Activated CD8-positive, alpha-beta memory T cell treated with anti-CD3 and anti-CD28 coated beads, Interleukin-2, amount 50 U/mL, for 1 hour (primary cell): ENCODE results near the gene MRPL10.
A peak's percentile ranks its signal among the peaks of the same experiment; 100 is the strongest.

ENCODE experiments used
- DNase-seq: peaks from one replicate; pipeline ENCODE4 v3.0.0-alpha.2; 2020; ENCODE audit errors: extremely low read depth

MRPL10 gene

GRCh38 chr17:47840001-47840741 lies 8.8 kb upstream of the MRPL10 start:
- no peak for DNase-seq

- DNase-seq = no peak
These were observed 7.7 kb upstream of the MRPL10 start for GRCh38 chr17:47839071-47839470.

GRCh38 chr17:47838636-47839035 lies 7.3 kb upstream of the MRPL10 start:
- DNase-seq = no peak

- no peak for DNase-seq
These were observed 6.2 kb upstream of the MRPL10 start for GRCh38 chr17:47837401-47838039.

GRCh38 chr17:47836601-47837000 lies 5.3 kb upstream of the MRPL10 start:
- DNase-seq = no peak

- DNase-seq = no peak
These were observed 3.4 kb upstream of the MRPL10 start for GRCh38 chr17:47834756-47835155.

- DNase-seq = no peak
These were observed 590 bp upstream of the MRPL10 start for GRCh38 chr17:47831934-47832327.

- no peak for DNase-seq
These were observed 842 bp downstream of the MRPL10 start for GRCh38 chr17:47830396-47831002.

GRCh38 chr17:47829870-47830269 lies 1.5 kb downstream of the MRPL10 start:
- peak; percentile 38 for DNase-seq

GRCh38 chr17:47823519-47823918 lies 7.8 kb downstream of the MRPL10 start:
- DNase-seq = no peak

GRCh38 chr17:47822785-47823184 lies 8.6 kb downstream of the MRPL10 start:
- no peak for DNase-seq

GRCh38 chr17:47821424-47822391 lies 9.6 kb downstream of the MRPL10 start, which contains the start of gene OSBPL7:
Gene OSBPL7 (minus strand): TSS chr17:47821794. CDS start chr17:47820278, 1,516 bp downstream.
- DNase-seq = peak; percentile 59

- DNase-seq = no peak
These were observed 10.3 kb downstream of the MRPL10 start for GRCh38 chr17:47821031-47821423.

- DNase-seq = no peak
These were observed 11.1 kb downstream of the MRPL10 start for GRCh38 chr17:47820033-47820789.

- DNase-seq = no peak
These were observed 11.9 kb downstream of the MRPL10 start for GRCh38 chr17:47819475-47819874.

- no peak for DNase-seq
These were observed 13.2 kb downstream of the MRPL10 start for GRCh38 chr17:47818002-47818695.

- DNase-seq = no peak
These were observed 14.4 kb downstream of the MRPL10 start for GRCh38 chr17:47816947-47817346.

GRCh38 chr17:47816111-47816735 lies 15.1 kb downstream of the MRPL10 start:
- no peak for DNase-seq

GRCh38 chr17:47815106-47815918 lies 16.0 kb downstream of the MRPL10 start:
- no peak for DNase-seq
